ENCODE data around the gene MLXIP.

DNA sequence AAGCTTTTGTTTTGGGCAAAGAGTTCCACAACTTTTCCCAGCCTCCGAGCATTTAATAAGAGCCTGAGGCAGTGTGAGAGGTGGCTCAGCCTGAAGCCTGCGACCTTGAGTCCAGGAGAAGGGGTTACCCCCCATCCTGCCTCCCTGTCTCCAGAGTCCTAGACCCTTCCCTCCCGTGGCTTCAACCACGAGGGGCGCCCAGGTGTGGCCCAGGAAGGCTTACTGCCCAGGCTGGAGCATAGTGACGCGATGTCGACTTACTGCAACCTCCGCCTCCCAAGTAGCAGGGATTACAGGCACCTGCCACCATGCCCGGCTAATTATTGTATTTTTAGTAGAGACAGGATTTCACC, 105.0 kb downstream of the MLXIP start:
- TF ChIP-seq POLR2A (IDR thresholded peaks at IDR 0.05) (no peak), POLR2AphosphoS5 (IDR thresholded peaks at IDR 0.05) (no peak)
- TF ChIP-seq, protein P1, sequence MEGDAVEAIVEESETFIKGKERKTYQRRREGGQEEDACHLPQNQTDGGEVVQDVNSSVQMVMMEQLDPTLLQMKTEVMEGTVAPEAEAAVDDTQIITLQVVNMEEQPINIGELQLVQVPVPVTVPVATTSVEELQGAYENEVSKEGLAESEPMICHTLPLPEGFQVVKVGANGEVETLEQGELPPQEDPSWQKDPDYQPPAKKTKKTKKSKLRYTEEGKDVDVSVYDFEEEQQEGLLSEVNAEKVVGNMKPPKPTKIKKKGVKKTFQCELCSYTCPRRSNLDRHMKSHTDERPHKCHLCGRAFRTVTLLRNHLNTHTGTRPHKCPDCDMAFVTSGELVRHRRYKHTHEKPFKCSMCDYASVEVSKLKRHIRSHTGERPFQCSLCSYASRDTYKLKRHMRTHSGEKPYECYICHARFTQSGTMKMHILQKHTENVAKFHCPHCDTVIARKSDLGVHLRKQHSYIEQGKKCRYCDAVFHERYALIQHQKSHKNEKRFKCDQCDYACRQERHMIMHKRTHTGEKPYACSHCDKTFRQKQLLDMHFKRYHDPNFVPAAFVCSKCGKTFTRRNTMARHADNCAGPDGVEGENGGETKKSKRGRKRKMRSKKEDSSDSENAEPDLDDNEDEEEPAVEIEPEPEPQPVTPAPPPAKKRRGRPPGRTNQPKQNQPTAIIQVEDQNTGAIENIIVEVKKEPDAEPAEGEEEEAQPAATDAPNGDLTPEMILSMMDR (IDR thresholded peaks at IDR 0.05), result no peak
